Measurements from ENCODE around the gene SERINC4.

DNA sequence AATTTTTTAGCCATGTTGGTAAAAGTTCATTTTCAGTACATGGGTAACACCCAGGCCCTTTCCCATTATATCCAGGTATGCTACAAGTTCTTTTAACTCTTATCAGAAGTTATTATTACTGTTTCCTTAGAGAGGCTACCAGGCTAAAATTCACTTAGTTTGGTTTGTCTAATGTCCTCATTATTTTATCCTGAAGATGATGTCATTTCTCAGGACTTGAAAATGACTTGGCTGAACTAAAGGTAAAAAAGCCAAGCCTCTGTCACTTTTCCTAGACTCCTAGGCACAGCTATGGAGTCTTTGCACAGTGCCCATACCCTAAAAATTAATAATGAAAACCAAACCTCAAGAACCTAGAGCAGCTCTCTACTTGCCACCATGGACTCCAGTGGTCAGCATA lies 27.4 kb downstream of the SERINC4 start:
- no peak for TF ChIP-seq NR2C2 (CRISPR knock-in tag; IDR thresholded peaks at IDR 0.05)
- no peak for TF ChIP-seq NR2C2 (tag; IDR thresholded peaks at IDR 0.05)
- TF ChIP-seq FIP1L1 (IDR thresholded peaks at IDR 0.05; ENCODE audit: low read depth, low read length, poor library complexity, severe bottlenecking) = no peak
- TF ChIP-seq STAT6 (CRISPR knock-in tag; IDR thresholded peaks at IDR 0.05) = no peak
- no peak for TF ChIP-seq SMAD2 (IDR thresholded peaks at IDR 0.05; ENCODE audit: low read depth, low read length)
- no peak for TF ChIP-seq CHAMP1 (IDR thresholded peaks at IDR 0.05)
- no peak for TF ChIP-seq NFE2 (IDR thresholded peaks at IDR 0.05; ENCODE audit: low read depth)
- no peak for TF ChIP-seq POLR2AphosphoS5 (IDR thresholded peaks at IDR 0.05; ENCODE audit: control insufficient read depth, insufficient read depth, low read depth, low read length)
- TF ChIP-seq NFYB (IDR thresholded peaks at IDR 0.05; ENCODE audit: extremely low read depth, insufficient read length) = no peak
- TF ChIP-seq, protein P1, sequence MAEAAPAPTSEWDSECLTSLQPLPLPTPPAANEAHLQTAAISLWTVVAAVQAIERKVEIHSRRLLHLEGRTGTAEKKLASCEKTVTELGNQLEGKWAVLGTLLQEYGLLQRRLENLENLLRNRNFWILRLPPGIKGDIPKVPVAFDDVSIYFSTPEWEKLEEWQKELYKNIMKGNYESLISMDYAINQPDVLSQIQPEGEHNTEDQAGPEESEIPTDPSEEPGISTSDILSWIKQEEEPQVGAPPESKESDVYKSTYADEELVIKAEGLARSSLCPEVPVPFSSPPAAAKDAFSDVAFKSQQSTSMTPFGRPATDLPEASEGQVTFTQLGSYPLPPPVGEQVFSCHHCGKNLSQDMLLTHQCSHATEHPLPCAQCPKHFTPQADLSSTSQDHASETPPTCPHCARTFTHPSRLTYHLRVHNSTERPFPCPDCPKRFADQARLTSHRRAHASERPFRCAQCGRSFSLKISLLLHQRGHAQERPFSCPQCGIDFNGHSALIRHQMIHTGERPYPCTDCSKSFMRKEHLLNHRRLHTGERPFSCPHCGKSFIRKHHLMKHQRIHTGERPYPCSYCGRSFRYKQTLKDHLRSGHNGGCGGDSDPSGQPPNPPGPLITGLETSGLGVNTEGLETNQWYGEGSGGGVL (CRISPR knock-in tag; IDR thresholded peaks at IDR 0.05) = no peak
- no peak for TF ChIP-seq ZNF740 (CRISPR knock-in tag; IDR thresholded peaks at IDR 0.05)
- TF ChIP-seq ZNF740 (tag; IDR thresholded peaks at IDR 0.05) = no peak
- TF ChIP-seq, protein P2, sequence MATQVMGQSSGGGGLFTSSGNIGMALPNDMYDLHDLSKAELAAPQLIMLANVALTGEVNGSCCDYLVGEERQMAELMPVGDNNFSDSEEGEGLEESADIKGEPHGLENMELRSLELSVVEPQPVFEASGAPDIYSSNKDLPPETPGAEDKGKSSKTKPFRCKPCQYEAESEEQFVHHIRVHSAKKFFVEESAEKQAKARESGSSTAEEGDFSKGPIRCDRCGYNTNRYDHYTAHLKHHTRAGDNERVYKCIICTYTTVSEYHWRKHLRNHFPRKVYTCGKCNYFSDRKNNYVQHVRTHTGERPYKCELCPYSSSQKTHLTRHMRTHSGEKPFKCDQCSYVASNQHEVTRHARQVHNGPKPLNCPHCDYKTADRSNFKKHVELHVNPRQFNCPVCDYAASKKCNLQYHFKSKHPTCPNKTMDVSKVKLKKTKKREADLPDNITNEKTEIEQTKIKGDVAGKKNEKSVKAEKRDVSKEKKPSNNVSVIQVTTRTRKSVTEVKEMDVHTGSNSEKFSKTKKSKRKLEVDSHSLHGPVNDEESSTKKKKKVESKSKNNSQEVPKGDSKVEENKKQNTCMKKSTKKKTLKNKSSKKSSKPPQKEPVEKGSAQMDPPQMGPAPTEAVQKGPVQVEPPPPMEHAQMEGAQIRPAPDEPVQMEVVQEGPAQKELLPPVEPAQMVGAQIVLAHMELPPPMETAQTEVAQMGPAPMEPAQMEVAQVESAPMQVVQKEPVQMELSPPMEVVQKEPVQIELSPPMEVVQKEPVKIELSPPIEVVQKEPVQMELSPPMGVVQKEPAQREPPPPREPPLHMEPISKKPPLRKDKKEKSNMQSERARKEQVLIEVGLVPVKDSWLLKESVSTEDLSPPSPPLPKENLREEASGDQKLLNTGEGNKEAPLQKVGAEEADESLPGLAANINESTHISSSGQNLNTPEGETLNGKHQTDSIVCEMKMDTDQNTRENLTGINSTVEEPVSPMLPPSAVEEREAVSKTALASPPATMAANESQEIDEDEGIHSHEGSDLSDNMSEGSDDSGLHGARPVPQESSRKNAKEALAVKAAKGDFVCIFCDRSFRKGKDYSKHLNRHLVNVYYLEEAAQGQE (IDR thresholded peaks at IDR 0.05; ENCODE audit: borderline replicate concordance) = no peak
- TF ChIP-seq, protein P2 (CRISPR knock-in tag; IDR thresholded peaks at IDR 0.05; ENCODE audit: low read depth) = no peak
